Fibroblast of villous mesenchyme (primary cell): ENCODE results near the gene ADAMTS12. TPM values are rescaled to one million over a fixed set of nuclear protein-coding genes. Genes with fewer than 3 reads are reported as not detected.

Experiments
- DNase-seq: peaks from one replicate; pipeline ENCODE4 v3.0.0-alpha.2; 2010; ENCODE audit warnings: low read depth
- H3K4me3 ChIP-seq: 2 replicates; pipeline ENCODE4 v1.5.1; 2011; ENCODE audit warnings: low read depth, mild to moderate bottlenecking, low read length
- total RNA-seq: library from RNA; depleted of rRNA; stranded (reverse); fragments of >200 nt; gene quantifications from 2 replicates; pipeline ENCODE4 v1.2.3, GENCODE V29; 2012
- TF ChIP-seq, protein P1 (sequence below): IDR thresholded peaks from 2 replicates; pipeline ENCODE4 v1.5.1; 2012; ENCODE audit warnings: low read depth, mild to moderate bottlenecking, low read length; ENCODE audit not compliant: insufficient read depth

The ADAMTS12 gene
- total RNA-seq, 1 donor = 94.1 TPM

DNA sequence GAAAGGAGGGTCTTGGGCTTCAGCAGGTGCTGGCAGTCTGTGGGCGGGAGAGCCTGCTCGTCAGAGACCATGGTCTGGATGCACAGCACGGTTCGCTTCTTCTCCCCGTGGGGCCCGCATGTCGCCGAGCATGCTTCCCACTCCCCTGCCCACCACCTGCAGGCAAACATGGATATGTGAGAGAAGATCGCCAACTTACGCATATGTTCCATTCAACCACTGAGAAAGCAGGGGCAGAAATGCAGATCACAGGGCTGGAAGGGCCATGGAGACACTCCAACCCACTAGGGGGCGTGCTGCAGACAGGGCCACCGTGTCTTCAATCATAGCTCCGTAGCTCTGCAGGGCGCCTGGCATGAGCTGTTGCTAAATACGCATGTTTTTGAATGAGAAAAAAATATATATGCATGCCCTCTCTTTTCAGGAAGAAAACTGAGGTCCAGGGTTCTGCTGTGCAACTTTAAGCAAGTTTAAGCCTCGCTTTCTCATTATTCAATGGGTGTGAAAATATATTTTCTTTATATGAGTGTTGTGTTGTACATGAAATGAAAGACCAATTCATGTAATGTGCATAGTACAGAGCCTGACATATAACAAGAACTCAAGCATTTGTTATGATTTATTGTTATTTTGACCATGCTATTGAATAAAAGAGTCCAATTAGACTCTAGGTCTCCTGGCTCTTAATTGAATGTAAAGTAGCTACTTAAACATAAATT lies 303.0 kb downstream of the ADAMTS12 start:
- H3K4me3 ChIP-seq = no peak overlapping the region
- DNase-seq = no peak
- TF ChIP-seq, protein P1, sequence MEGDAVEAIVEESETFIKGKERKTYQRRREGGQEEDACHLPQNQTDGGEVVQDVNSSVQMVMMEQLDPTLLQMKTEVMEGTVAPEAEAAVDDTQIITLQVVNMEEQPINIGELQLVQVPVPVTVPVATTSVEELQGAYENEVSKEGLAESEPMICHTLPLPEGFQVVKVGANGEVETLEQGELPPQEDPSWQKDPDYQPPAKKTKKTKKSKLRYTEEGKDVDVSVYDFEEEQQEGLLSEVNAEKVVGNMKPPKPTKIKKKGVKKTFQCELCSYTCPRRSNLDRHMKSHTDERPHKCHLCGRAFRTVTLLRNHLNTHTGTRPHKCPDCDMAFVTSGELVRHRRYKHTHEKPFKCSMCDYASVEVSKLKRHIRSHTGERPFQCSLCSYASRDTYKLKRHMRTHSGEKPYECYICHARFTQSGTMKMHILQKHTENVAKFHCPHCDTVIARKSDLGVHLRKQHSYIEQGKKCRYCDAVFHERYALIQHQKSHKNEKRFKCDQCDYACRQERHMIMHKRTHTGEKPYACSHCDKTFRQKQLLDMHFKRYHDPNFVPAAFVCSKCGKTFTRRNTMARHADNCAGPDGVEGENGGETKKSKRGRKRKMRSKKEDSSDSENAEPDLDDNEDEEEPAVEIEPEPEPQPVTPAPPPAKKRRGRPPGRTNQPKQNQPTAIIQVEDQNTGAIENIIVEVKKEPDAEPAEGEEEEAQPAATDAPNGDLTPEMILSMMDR = peak; percentile 53

DNA sequence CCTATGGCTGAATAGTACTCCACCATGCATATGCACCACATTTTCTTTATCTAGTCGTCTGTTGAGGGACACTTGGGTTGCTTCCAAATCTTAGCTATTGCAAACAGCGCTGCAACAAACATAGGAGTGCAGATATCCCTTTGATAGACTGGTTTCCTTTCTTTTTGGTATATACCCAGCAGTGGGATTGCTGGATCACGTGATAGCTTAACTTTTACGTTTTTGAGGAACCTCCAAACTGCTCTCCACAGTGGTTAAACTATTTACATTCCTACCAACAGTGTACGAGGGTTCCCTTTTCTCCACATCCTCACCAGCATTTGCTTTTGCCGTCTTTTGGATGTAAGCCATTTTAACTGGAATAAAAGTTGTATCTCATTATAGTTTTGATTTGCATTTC lies 308.5 kb downstream of the ADAMTS12 start:
- no peak for DNase-seq
- no peak overlapping the region for H3K4me3 ChIP-seq
- TF ChIP-seq, protein P1 = no peak

DNA sequence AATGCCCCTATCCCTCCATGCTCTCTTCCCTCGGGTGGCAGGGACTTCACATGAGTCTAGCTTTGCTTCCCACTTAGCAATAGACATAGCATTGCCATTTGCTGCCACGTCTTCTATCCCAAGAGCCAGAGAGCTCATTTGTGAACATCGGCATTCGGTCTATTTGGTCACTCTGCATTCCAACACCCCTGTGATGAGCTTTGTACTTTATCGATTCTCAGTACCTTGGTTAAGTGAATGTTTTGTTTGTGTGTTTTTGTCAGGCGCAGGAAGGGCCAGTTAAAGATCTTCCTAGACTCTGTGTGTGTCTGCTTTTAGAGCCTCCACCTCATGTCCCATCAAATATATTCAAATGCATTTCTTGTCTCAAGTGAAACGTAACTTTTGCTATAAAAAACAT lies 309.4 kb downstream of the ADAMTS12 start:
- H3K4me3 ChIP-seq = no peak overlapping the region
- DNase-seq = no peak
- TF ChIP-seq, protein P1 = no peak

- no peak for DNase-seq
- TF ChIP-seq, protein P1 = peak; percentile 12
Measured at GRCh38 chr5:33579789-33580188, 312.0 kb downstream of the ADAMTS12 start.

DNA sequence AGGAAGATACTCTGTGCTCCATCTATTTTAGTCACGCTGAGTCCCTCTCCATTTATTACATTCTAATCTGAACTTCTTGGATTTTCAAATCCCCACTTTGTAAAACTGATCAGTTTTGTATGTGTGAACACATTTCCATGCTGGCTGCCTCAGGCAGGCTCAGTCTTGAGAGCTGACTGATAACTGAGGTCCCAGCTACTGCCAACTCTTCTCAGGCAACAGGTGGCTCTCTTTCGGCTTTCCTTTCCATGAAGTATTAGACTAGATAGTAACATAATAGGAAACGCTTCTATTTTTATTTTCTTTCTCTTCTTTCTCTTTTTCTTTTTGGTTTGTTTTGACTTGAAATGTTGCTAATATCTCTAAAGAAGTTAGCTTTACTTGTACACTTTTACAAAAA lies 312.6 kb downstream of the ADAMTS12 start:
- no peak overlapping the region for H3K4me3 ChIP-seq
- no peak for DNase-seq
- TF ChIP-seq, protein P1 = no peak

More at GRCh38 chr5:33579789-33580188, 312.0 kb downstream of the ADAMTS12 start:
- H3K4me3 ChIP-seq = no peak overlapping the region

- TF ChIP-seq, protein P1 = no peak
- DNase-seq = no peak
Measured at GRCh38 chr5:33576726-33577590, 314.8 kb downstream of the ADAMTS12 start.

More at GRCh38 chr5:33576726-33577590, 314.8 kb downstream of the ADAMTS12 start:
- H3K4me3 ChIP-seq = no peak overlapping the region
